ENCODE results near the gene HK1.

- no peak for TF ChIP-seq CTCF (conservative IDR thresholded peaks at IDR 0.05 in 1 of 2, IDR thresholded peaks at IDR 0.05 in 1 of 2; ENCODE audit: extremely low read depth in 1 of 2, insufficient read depth in 1 of 2, low read depth in 1 of 2, low read length in 2 of 2)
- no peak for TF ChIP-seq EZH2 (IDR thresholded peaks at IDR 0.05; ENCODE audit: borderline replicate concordance, low read length)
These were observed 86.1 kb downstream of the HK1 start for GRCh38 chr10:69364232-69364940.
